Osteocyte (in vitro differentiated cells): ENCODE results near the gene ATP11B. TPM values are rescaled to one million over a fixed set of nuclear protein-coding genes. Genes with fewer than 3 reads are reported as not detected.

Experiments used
- DNase-seq: peaks from one replicate; pipeline ENCODE4 v3.0.0; 2021; ENCODE audit warnings: mixed read lengths; ENCODE audit not compliant: unreplicated experiment; ENCODE audit errors: extremely low spot score
- H3K27ac Mint-ChIP-seq: one replicate; pipeline ENCODE4 v1.8.0; 2021; ENCODE audit warnings: mild to moderate bottlenecking, mixed read lengths; ENCODE audit not compliant: unreplicated experiment
- H3K27me3 Mint-ChIP-seq: one replicate; pipeline ENCODE4 v1.8.0; 2021; ENCODE audit warnings: mixed read lengths; ENCODE audit not compliant: unreplicated experiment
- H3K36me3 Mint-ChIP-seq: one replicate; pipeline ENCODE4 v1.8.0; 2021; ENCODE audit warnings: mixed read lengths; ENCODE audit not compliant: unreplicated experiment
- H3K4me1 Mint-ChIP-seq: one replicate; pipeline ENCODE4 v1.8.0; 2021; ENCODE audit warnings: mixed read lengths; ENCODE audit not compliant: unreplicated experiment
- H3K4me3 Mint-ChIP-seq: one replicate; pipeline ENCODE4 v1.8.0; 2021; ENCODE audit warnings: mild to moderate bottlenecking, moderate library complexity, mixed read lengths; ENCODE audit not compliant: unreplicated experiment
- H3K9me3 Mint-ChIP-seq: one replicate; pipeline ENCODE4 v1.8.0; 2021; ENCODE audit warnings: mixed read lengths; ENCODE audit not compliant: unreplicated experiment
- long read RNA-seq: library from polyadenylated mRNA; unstranded; transcript quantifications from one replicate; pipeline ENCODE4 v2.0.0, GENCODE V29; 2021
- total RNA-seq: library from RNA; stranded (reverse); gene quantifications from 2 replicates; pipeline ENCODE4 v1.2.1, GENCODE V29; 2021
- TF ChIP-seq, protein P1 (sequence below): fragments of 200-600 bp; sonication (generic); IDR thresholded peaks from 2 replicates; pipeline ENCODE4 v1.5.0; 2021; ENCODE audit warnings: antibody characterized with exemption, mild to moderate bottlenecking, moderate library complexity

The ATP11B gene
- total RNA-seq = 69.2 and 70.1 TPM in 2 replicates
- long read RNA-seq, partial matches to known transcripts = 14 of 28 reads
- long read RNA-seq, other reads (novel, unspliced or antisense) = 12 of 28 reads

DNA sequence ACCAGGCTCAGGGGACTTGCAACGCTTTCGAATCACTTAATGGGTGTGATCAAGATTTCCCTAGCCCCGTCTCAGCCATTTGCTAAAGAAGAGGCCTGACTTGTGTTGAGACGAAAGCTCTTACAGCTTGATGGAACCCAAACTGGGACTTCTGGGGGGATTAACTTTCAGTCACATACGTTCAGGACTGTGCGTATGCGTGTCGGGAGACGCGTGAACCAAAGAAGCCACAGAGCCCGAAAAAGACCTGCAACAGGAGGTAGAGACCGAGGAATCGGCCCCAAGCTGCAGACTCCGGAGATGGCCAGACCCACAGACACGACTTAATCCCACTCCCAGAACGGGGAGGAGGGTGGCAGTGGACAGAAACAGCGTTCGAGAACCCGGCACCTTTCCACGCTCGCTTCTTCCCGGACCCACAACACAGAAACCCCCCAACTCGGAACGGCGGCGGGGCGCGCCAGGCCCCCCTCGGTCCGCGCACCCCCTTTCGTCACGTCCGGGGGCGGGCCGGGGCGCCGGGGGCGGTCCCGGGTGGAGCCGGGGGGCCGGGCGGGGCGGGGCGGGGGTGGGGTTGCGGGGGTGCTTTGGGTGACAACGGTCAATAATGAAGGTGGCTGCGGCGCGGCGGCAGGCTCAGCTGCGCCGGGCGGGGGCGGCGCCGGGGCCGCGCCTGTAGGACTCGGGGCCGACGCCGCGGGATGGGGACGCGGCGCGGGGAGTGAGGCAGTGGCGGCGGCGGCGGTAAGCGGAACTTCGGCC, at the start of gene ATP11B:
ATP11B (plus strand) TSS at position 604 of the 762 bp plus-strand sequence. CDS start 256 bp downstream, outside the sequence.
- no peak for DNase-seq
- TF ChIP-seq, protein P1, sequence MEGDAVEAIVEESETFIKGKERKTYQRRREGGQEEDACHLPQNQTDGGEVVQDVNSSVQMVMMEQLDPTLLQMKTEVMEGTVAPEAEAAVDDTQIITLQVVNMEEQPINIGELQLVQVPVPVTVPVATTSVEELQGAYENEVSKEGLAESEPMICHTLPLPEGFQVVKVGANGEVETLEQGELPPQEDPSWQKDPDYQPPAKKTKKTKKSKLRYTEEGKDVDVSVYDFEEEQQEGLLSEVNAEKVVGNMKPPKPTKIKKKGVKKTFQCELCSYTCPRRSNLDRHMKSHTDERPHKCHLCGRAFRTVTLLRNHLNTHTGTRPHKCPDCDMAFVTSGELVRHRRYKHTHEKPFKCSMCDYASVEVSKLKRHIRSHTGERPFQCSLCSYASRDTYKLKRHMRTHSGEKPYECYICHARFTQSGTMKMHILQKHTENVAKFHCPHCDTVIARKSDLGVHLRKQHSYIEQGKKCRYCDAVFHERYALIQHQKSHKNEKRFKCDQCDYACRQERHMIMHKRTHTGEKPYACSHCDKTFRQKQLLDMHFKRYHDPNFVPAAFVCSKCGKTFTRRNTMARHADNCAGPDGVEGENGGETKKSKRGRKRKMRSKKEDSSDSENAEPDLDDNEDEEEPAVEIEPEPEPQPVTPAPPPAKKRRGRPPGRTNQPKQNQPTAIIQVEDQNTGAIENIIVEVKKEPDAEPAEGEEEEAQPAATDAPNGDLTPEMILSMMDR = no peak
- Mint-ChIP-seq H3K9me3 (no peaks in the 10 kb centered on the region), H3K36me3 (peaks cover 2% of the 10 kb centered on the region), H3K4me3 (peak within 1 kb of the TSS; percentile 97), H3K27me3 (peaks cover 3% of the 10 kb centered on the region), H3K27ac (peak within 1 kb of the TSS; percentile 97), H3K4me1 (peaks cover 34% of the 10 kb centered on the region)

GRCh38 chr3:182746959-182747358, 46.3 kb upstream of the ATP11B start:
- no peaks in the 10 kb centered on the region for H3K36me3 Mint-ChIP-seq
- peaks cover 1% of the 10 kb centered on the region for H3K9me3 Mint-ChIP-seq
- TF ChIP-seq, protein P1 = no peak
- H3K4me1 Mint-ChIP-seq = no peaks in the 10 kb centered on the region
- H3K27ac Mint-ChIP-seq = no peak overlapping the region
- no peak for DNase-seq
- no peak overlapping the region for H3K4me3 Mint-ChIP-seq
- H3K27me3 Mint-ChIP-seq = no peaks in the 10 kb centered on the region

- peaks cover 32% of the 10 kb centered on the region for H3K4me1 Mint-ChIP-seq
Observed at GRCh38 chr3:182755308-182755707, 38.0 kb upstream of the ATP11B start.

DNA sequence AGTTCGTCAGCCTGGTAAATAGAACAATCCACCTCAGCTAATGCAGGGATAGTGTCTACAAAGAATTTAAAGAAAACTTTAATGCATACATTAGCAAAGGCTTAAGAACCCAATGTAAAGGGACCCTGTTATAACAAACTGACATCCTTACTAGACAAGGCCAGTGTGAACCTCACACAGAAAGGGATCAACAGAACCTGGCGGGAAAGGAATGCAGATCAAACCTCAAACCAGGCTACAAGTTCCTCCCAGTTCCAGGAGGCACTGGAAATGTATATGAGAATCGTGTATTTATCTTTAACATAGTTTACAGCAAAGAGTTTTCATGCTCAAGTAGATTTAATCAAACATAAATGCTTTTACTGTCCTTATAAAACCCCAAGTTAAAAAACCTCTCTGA, 37.6 kb upstream of the ATP11B start:
- Mint-ChIP-seq H3K27ac (no peak overlapping the region), H3K27me3 (no peaks in the 10 kb centered on the region), H3K4me3 (no peak overlapping the region), H3K9me3 (peaks cover 8% of the 10 kb centered on the region), H3K4me1 (peaks cover 32% of the 10 kb centered on the region), H3K36me3 (no peaks in the 10 kb centered on the region)
- TF ChIP-seq, protein P1 = no peak
- no peak for DNase-seq

More at GRCh38 chr3:182755308-182755707, 38.0 kb upstream of the ATP11B start:
- Mint-ChIP-seq H3K4me3 (no peak overlapping the region), H3K36me3 (no peaks in the 10 kb centered on the region), H3K9me3 (peaks cover 8% of the 10 kb centered on the region), H3K27ac (no peak overlapping the region), H3K27me3 (no peaks in the 10 kb centered on the region)
- TF ChIP-seq, protein P1 = no peak
- no peak for DNase-seq

DNA sequence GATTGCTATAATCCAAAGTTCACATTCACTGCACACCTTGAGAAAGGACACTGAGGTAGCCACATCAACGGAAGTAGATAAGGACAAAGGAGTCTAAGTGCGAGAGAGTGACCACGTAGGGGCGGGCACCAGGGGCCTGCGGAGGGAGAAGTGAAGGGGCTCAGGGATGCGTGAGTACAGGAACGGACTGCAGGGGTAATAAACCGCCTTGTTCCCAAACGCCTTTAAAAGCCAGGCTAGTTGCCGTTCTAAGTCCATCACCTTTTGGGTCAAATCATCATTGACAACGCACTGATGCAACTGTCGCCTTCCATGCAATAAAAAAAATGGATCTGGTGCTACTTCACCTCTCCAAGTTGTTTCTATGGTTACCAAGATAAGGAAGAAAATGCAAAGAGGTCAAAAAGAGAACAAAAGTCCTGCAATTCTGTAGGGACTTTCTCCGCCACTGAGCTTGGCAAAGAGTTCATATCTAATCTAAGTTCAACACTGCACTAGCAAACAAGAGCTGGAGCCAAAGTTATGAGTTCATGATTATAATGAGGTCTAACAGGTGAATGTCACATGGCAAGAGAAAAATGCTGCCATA, 32.6 kb upstream of the ATP11B start:
- TF ChIP-seq, protein P1 = no peak
- Mint-ChIP-seq H3K4me3 (no peak overlapping the region), H3K36me3 (no peaks in the 10 kb centered on the region), H3K27ac (no peak overlapping the region), H3K4me1 (peaks cover 12% of the 10 kb centered on the region), H3K9me3 (no peaks in the 10 kb centered on the region), H3K27me3 (peaks cover 8% of the 10 kb centered on the region)
- no peak for DNase-seq
